Neural cell (in vitro differentiated cells): ENCODE data around the gene MAML3. TPM values are rescaled to one million over a fixed set of nuclear protein-coding genes. Genes with fewer than 3 reads are reported as not detected.

Experiments
- H2AFZ ChIP-seq: fragments of 200-600, 300-800 bp; sonication (generic), shearing (Covaris generic); 2 replicates; pipeline ENCODE4 v1.6.0; 2014; ENCODE audit warnings: low read depth, mild to moderate bottlenecking, antibody characterized with exemption, low read length, moderate library complexity
- H3F3A ChIP-seq: fragments of 200-600 bp; shearing (Covaris generic); 2 replicates; pipeline ENCODE4 v1.6.1; 2016; ENCODE audit warnings: mild to moderate bottlenecking, moderate library complexity, mixed read lengths, antibody characterized with exemption, low read length; ENCODE audit not compliant: insufficient read depth, poor library complexity, severe bottlenecking
- H3K27ac ChIP-seq: fragments of 200-600, 300-800 bp; sonication (generic), shearing (Covaris generic); 2 replicates; pipeline ENCODE4 v1.5.1; 2014; ENCODE audit warnings: mild to moderate bottlenecking, low read length, moderate library complexity
- H3K27me3 ChIP-seq: fragments of 300-800, 200-600 bp; sonication (generic), shearing (Covaris generic); 2 replicates; pipeline ENCODE4 v1.6.0; 2014; ENCODE audit warnings: mild to moderate bottlenecking, low read depth, low read length, moderate library complexity; ENCODE audit not compliant: insufficient read depth
- H3K36me3 ChIP-seq: fragments of 300-800, 200-600 bp; sonication (generic), shearing (Covaris generic); 2 replicates; pipeline ENCODE4 v1.5.1; 2014; ENCODE audit warnings: mild to moderate bottlenecking, antibody characterized with exemption, low read length, moderate library complexity; ENCODE audit not compliant: insufficient read depth
- H3K4me2 ChIP-seq: fragments of 300-800, 200-600 bp; sonication (generic), shearing (Covaris generic); 2 replicates; pipeline ENCODE4 v1.6.0; 2014; ENCODE audit warnings: mild to moderate bottlenecking, low read length
- H3K4me3 ChIP-seq: fragments of 300-800, 200-600 bp; sonication (generic), shearing (Covaris generic); 2 replicates; pipeline ENCODE4 v1.5.1; 2014; ENCODE audit warnings: mild to moderate bottlenecking, low read length, moderate library complexity
- H3K79me2 ChIP-seq: fragments of 200-600 bp; shearing (Covaris generic); replicated peaks from 2 replicates; pipeline ENCODE4 v1.6.0; 2014; ENCODE audit warnings: mild to moderate bottlenecking, low read length, moderate library complexity; ENCODE audit not compliant: insufficient read depth
- H3K9ac ChIP-seq: fragments of 300-800, 200-600 bp; sonication (generic), shearing (Covaris generic); 2 replicates; pipeline ENCODE4 v1.6.1; 2016; ENCODE audit warnings: mild to moderate bottlenecking, low read length, mixed read lengths
- H3K9me2 ChIP-seq: fragments of 200-600 bp; shearing (Covaris generic); 2 replicates; pipeline ENCODE4 v1.6.1; 2016; ENCODE audit warnings: mild to moderate bottlenecking, low read length, mixed read lengths; ENCODE audit not compliant: insufficient read depth
- H3K9me3 ChIP-seq: fragments of 200-600, 300-800 bp; sonication (generic), shearing (Covaris generic); 2 replicates; pipeline ENCODE4 v1.6.1; 2016; ENCODE audit warnings: mild to moderate bottlenecking, mixed run types, low read length, moderate library complexity, mixed read lengths
- H4K20me1 ChIP-seq: fragments of 200-600 bp; shearing (Covaris generic); 2 replicates; pipeline ENCODE4 v1.6.1; 2016; ENCODE audit warnings: mild to moderate bottlenecking, mixed run types; ENCODE audit not compliant: insufficient read depth
- CTCF ChIP-seq: fragments of 450-650 bp; IDR thresholded peaks from 2 replicates; pipeline ENCODE4 v1.5.1; 2014; ENCODE audit warnings: antibody characterized with exemption, mild to moderate bottlenecking, moderate library complexity; ENCODE audit not compliant: poor library complexity, severe bottlenecking
- EP300 ChIP-seq: fragments of 450-650 bp; conservative IDR thresholded peaks from 2 replicates; pipeline ENCODE4 v1.6.1; 2014; ENCODE audit warnings: antibody characterized with exemption, mild to moderate bottlenecking, moderate library complexity; ENCODE audit not compliant: poor library complexity, severe bottlenecking
- EZH2 ChIP-seq: fragments of 200-600, 300-800 bp; shearing (Covaris generic), sonication (generic); IDR thresholded peaks from 2 replicates; pipeline ENCODE4 v1.6.1; 2014; ENCODE audit warnings: antibody characterized with exemption, low read length, borderline replicate concordance, mild to moderate bottlenecking; ENCODE audit not compliant: insufficient read depth, poor library complexity, severe bottlenecking
- MXI1 ChIP-seq: fragments of 450-650 bp; conservative IDR thresholded peaks from 2 replicates; pipeline ENCODE4 v1.6.1; 2014; ENCODE audit warnings: antibody characterized with exemption, mild to moderate bottlenecking; ENCODE audit not compliant: poor library complexity, severe bottlenecking
- POLR2AphosphoS5 ChIP-seq: IDR thresholded peaks from 2 replicates; pipeline ENCODE4 v1.6.1; 2012
- RAD21 ChIP-seq: fragments of 450-650 bp; conservative IDR thresholded peaks from 2 replicates; pipeline ENCODE4 v1.6.1; 2014; ENCODE audit warnings: antibody characterized with exemption, mild to moderate bottlenecking, moderate library complexity
- REST ChIP-seq: IDR thresholded peaks from 2 replicates; pipeline ENCODE4 v1.6.1; 2012; ENCODE audit warnings: borderline replicate concordance
- SMC3 ChIP-seq: fragments of 450-650 bp; conservative IDR thresholded peaks from 2 replicates; pipeline ENCODE4 v1.6.1; 2014; ENCODE audit warnings: antibody characterized with exemption, mild to moderate bottlenecking, moderate library complexity; ENCODE audit not compliant: poor library complexity
- TAF1 ChIP-seq: IDR thresholded peaks from 2 replicates; pipeline ENCODE4 v1.6.1; 2012; ENCODE audit warnings: low read depth
- polyA plus RNA-seq: library from polyadenylated mRNA; depleted of rRNA; stranded (reverse); fragments of >200 nt; gene quantifications from 2 replicates; pipeline ENCODE4 v1.2.3, GENCODE V29; 2014

MAML3 gene
- polyA plus RNA-seq, 1 donor from 2014 or later, result 10.2 TPM

- Histone ChIP-seq H3F3A (no peaks in the 10 kb centered on the region), H3K9me2 (no peaks in the 10 kb centered on the region), H3K4me2 (no peak overlapping the region), H3K4me3 (peak overlapping the region; percentile 24), H4K20me1 (no peaks in the 10 kb centered on the region), H2AFZ (no peak overlapping the region), H3K36me3 (no peaks in the 10 kb centered on the region), H3K79me2 (no peaks in the 10 kb centered on the region), H3K27me3 (no peaks in the 10 kb centered on the region), H3K27ac (peak overlapping the region; percentile 71), H3K9ac (peak overlapping the region; percentile 42), H3K9me3 (no peaks in the 10 kb centered on the region)
- TF ChIP-seq EP300 (peak; percentile 16), TAF1 (no peak), POLR2AphosphoS5 (no peak)
These were observed 370.1 kb downstream of the MAML3 start for GRCh38 chr4:139783741-139784484.

- TF ChIP-seq RAD21, result no peak
- peak; percentile 15 for TF ChIP-seq MXI1
- TF ChIP-seq TAF1, result no peak
- no peak for TF ChIP-seq EZH2
- no peak for TF ChIP-seq EP300
- TF ChIP-seq REST, result peak; percentile 81
- TF ChIP-seq SMC3, result no peak
- no peak for TF ChIP-seq CTCF
- TF ChIP-seq POLR2AphosphoS5, result peak; percentile 44
- Histone ChIP-seq H3K4me2 (no peak overlapping the region), H3K4me3 (peak overlapping the region; percentile 24), H4K20me1 (no peaks in the 10 kb centered on the region), H3K36me3 (no peaks in the 10 kb centered on the region), H3F3A (no peaks in the 10 kb centered on the region), H3K9ac (peak overlapping the region; percentile 42), H2AFZ (no peak overlapping the region), H3K79me2 (no peaks in the 10 kb centered on the region), H3K27ac (peak overlapping the region; percentile 71), H3K9me3 (no peaks in the 10 kb centered on the region), H3K9me2 (no peaks in the 10 kb centered on the region), H3K27me3 (no peaks in the 10 kb centered on the region)
These were observed 371.0 kb downstream of the MAML3 start for GRCh38 chr4:139782926-139783522.
